CD4-positive, alpha-beta T cell treated with Interleukin-2 at 100 ng/mL for 4 hours (primary cell): ENCODE data around the gene IPO4.

Experiments
- DNase-seq: peaks from one replicate; pipeline ENCODE4 v3.0.0-alpha.2; 2020; ENCODE audit warnings: low spot score

IPO4 gene

GRCh38 chr14:24146978-24147760, 41.4 kb downstream of the IPO4 start, which contains the start of gene RNF31:
Gene RNF31, plus strand, starts transcription at chr14:24147498. Its CDS starts 201 bp downstream, at chr14:24147699.
- DNase-seq, result peak; percentile 97

DNA sequence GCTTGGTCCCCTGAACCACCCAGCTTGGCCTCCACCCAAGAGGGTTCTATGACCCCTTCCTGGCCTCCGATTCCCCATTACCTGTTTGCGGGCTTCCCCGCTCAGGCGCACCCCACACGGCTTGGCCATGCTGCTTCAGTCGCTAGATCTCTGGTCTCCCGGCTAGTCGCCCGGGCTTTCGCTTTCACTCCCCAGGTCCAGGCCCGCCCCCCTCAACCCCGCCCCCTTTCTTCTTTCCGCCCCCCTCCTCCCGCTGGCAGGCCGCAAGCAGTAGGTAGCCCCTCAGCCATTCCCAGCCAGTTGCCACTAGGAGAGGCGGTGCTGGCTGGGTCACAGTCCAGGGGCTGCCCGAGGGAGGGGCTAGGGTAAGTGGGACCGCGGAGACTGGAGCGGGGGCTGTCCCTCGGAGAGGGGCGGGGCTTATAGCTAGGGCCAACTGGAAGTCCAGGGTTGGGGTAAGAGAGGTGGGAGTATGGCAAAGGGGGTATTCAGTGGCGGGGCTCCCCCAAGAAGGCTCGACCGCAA, 42.1 kb downstream of the IPO4 start, which contains the start of gene PSME2:
Gene PSME2 (minus strand): TSS at position 158 of the 525 bp plus-strand sequence. CDS start 29 bp downstream, at position 129.
- DNase-seq, result peak; percentile 88

- DNase-seq, result no peak
These were observed 42.7 kb downstream of the IPO4 start for GRCh38 chr14:24145690-24146452.

- no peak for DNase-seq
These were observed 43.4 kb downstream of the IPO4 start for GRCh38 chr14:24145219-24145618.

- DNase-seq, result no peak
These were observed 44.2 kb downstream of the IPO4 start for GRCh38 chr14:24144451-24144850.

DNA sequence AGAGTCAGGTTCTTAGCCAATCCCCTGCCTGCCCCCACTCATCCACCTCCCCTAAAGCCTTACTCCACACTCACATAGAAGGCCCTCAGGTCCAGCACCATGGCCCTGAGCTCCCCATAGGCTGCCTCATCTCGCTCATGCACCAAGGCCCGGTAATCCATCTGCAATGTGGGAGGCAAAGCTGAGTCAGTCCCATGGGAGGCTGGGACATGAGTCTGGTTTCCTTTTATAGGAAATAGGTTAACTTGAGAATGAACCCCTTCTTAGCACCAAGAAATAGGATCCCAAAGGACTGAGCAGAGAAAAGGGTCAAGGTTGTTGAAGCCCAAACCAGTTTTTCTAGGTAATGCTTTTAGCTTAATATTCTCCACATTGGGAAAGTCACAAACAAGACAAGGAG, 45.1 kb downstream of the IPO4 start:
- no peak for DNase-seq

GRCh38 chr14:24141097-24141880, 47.3 kb downstream of the IPO4 start, which contains the start of gene EMC9:
Gene EMC9, minus strand, starts transcription at chr14:24141591. Its CDS starts 287 bp downstream, at chr14:24141304.
- DNase-seq, result peak; percentile 100

DNA sequence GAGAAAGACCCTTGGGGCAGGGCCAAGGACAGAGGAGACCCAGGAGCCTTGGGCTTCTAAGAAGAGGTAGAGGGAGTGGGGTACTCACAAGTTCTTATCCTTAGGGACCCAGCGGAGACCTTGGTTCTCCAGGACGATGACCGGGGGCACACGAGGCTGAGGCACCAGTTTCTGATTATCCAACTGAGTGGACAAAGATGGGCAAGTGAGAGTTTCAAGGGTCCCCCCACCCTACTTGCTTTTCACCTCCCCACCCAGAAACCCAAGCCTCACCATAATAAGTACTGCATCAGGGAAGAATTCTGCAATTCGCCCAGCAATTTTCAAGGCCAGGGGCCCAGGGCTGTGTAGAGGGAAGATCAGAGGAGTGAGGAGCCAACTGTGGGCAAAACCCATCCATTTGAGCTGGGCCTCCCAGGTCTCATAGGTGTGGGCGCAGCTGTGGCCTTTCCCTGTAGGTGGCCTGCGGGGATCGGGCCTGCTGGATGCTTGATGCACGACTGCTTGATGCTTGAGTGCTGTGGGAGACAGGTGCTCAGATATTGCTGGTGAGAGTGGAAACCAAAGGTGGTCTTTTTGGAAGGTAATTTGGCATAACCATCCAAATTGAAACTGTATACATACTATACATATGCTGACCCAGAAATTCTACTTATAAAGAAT, 49.2 kb downstream of the IPO4 start:
- no peak for DNase-seq

DNA sequence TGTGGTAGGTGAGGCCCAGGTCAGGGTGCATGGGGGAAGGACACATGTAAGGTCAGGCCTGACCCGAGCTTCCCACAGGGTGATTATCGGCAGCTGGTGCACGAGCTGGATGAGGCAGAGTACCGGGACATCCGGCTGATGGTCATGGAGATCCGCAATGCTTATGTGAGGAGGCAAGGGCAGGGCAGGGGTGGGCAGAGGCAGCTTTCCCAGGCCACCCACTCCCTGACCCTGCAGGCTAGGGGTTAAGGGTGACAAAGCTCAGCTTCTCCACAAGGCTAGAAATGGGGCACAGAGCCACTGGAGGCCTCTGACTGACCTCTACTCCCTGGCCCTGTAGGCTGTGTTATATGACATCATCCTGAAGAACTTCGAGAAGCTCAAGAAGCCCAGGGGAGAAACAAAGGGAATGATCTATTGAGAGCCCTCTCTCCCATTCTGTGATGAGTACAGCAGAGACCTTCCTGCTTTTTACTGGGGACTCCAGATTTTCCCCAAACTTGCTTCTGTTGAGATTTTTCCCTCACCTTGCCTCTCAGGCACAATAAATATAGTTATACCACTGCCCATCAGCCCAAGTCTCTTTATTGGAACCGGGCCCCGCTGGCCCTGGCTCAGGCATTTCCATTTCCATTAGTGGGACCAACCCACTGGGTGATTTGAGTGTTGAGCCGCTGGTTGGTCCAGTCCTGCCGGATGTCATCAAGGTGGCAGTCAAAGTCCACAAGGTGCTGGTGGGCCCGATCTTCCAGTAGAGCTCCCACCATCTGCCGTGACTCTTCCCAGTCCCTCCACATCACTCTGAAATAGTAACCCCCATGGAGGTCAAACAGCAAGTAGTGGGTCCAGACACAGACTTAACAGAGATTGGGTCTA, 50.0 kb downstream of the IPO4 start:
- no peak for DNase-seq

GRCh38 chr14:24137529-24138395, 50.9 kb downstream of the IPO4 start:
- no peak for DNase-seq

- DNase-seq, result no peak
These were observed 51.7 kb downstream of the IPO4 start for GRCh38 chr14:24136684-24137528.

GRCh38 chr14:24135834-24136683, 52.6 kb downstream of the IPO4 start, which contains the start of gene PSME1:
Gene PSME1, plus strand, starts transcription at chr14:24136194. Its CDS starts 69 bp downstream, at chr14:24136263.
- DNase-seq, result peak; percentile 95

DNA sequence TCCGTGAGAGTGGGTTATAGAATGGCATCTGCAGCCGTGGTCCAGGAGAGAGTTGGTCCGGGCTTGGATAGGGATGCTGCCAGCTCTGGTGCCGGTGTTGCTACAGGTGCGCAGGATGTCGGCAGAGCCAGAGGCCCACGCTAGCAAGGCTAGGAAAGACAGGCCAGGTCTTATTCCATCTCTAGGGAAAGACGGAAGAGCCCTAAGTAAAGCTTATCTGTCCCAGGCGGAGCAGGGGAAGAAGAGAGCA, 53.1 kb downstream of the IPO4 start:
- no peak for DNase-seq

- DNase-seq, result no peak
These were observed 54.9 kb downstream of the IPO4 start for GRCh38 chr14:24133735-24134134.

DNA sequence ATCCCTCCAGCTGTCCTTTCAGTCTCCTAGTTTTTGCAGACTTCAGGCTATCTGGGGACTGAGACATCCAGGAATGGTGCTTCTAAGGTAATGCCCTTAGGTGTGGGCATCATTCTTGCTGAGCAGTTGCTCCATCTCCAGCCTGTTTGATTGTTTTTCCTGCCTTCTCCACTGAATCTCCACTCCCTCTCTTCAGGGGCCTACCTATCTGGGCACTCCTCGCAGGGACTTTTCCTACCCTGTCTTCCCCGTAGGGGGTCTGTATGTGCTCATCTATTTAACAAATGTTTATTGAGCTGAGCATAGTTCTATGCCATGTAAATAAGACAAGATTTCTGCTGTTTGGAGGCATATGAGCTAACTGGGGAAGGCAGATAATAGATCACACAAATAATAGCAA, 55.6 kb downstream of the IPO4 start:
- no peak for DNase-seq

GRCh38 chr14:24132061-24132685, 56.4 kb downstream of the IPO4 start:
- peak; percentile 14 for DNase-seq

GRCh38 chr14:24131549-24131966, 57.1 kb downstream of the IPO4 start:
- DNase-seq, result no peak
